Stimulated activated CD4-positive, alpha-beta T cell treated with anti-CD3 and anti-CD28 coated beads, Interleukin-1b, Interleukin-23, amount 100 ng/mL, for 1 hour (primary cell): ENCODE measurements around the gene BST2.
A peak's percentile ranks its signal among the peaks of the same experiment; 100 is the strongest.
"Not testable (repeated sequence)": the region's sequence is repeated elsewhere in the genome, so short reads cannot be mapped to it uniquely, and the experiment has no call there.

Source experiments
- DNase-seq, 2 donors: peaks; one replicate each; pipeline ENCODE4 v3.0.0-alpha.2; 2020; ENCODE audit warnings: low read depth in 2 of 2

The BST2 gene

DNA sequence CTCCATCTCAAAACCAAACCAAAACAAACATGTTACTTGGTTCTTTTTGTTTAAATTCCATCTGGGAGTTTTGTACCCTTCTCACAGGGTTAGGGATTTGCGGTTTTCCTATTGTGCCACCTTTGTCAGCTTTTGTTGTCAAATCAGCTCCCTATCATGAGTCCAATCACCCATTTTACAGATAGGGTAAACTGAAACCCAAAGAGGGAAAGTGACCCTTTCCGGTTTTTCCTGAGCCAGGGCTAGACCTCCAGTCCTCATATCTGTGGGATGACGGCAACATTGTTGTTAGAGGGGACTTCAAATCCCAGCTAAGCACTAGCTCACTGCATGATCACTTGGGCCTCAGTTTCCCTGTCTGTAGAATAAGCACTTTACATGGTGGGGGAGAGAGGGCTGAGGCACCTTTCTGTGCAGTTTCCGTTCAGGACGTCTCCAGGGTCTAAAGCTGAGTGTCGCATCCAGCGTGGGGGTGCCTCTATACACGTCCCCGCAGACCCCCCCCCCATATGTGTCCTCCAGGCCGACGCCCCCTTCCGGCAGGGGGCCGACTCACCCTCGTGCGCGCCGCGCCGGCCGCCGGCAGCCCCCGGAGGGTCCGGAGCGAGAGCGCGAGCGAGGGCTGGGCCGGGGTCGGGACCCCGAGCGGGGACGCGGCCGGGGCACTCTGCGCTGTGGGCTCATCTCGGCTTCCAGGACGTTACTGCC is 15.3 kb downstream of the BST2 start:
- no peak for DNase-seq

DNA sequence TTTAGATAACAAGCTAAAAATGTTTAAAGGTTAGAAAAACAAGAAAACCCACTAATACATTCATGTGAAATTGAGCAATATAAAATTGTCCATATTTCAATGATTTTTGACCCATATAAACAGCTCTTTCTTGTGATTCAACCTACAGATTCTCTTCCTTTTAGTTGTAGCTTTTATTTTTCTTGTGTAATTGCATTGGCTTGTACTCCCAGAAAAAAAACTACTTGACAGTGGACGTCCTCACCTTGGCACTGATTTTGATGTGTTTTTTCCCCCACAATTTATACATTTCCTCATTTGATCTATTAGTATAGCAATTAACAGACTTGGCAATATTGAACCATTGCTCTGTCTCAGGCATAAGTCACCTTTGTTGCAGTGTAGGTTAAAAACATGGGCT is 16.1 kb downstream of the BST2 start:
- no peak for DNase-seq

DNA sequence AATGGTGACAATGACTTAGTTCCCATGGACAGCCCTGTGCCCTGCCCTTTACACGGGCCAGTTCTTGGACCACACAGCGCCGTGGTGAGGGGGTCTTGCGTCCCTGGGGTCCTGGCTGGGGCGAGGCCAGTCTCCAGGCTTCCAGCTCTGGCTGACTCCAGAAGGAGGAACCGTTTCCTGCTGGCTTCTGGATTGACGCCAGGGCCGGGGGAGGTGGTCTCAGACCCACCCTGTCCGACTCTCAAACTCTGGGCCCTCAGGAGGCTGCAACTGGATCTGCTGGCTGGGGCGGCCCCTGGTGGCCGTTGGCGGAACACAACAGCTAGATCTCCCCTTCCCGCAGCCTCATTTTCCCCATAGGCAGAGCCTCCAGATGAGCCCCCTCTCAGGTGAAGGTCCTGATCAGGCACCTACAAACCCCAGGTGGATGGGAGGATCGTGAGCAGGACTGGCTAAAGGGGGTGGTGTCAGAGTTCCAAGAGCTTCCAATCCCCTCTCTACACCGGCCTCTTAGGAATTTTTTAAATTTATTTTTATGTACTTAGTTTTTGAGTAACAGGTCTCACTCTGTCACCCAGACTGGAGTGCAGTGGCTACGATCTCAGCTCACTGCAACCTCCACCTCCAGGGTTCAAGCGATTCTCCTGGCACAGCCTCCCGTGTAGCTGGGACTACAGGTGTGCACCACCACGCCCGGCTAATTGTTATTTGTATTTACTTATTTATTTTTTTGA is 19.4 kb downstream of the BST2 start:
- peak in 1 of 2 donors; percentile 51 for DNase-seq

DNA sequence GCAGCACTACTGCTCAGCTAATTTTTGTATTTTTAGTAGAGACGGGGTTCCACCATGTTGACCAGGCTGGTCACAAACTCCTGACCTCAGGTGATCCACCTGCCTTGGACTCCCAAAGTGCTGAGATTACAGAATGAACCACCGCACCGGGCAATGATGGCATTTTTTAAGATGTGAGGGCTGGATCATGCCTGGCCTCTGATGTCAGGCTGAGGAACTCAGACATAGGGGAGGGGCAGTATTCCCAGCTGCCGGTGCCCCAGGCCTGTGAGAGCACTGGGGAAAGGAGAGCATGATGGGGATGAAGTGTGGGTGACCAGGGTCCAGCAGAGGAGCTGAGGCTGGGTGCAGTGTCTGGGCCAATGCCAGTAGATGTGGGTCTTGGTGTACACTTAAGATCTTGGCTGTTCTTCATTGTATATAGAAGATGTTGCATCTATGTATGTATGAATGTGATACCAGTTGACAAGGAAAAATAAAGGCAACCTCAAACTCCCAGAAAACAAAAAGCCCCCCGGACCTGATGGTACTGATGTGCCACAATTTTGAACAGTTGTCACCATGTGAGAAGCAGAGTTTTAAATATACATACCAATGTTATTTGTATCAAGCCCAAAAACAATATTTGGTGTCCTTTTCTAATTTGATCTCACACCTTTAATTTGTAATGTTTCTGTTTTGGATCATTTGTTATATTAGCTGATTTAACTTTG is 24.8 kb downstream of the BST2 start:
- no peak for DNase-seq

DNA sequence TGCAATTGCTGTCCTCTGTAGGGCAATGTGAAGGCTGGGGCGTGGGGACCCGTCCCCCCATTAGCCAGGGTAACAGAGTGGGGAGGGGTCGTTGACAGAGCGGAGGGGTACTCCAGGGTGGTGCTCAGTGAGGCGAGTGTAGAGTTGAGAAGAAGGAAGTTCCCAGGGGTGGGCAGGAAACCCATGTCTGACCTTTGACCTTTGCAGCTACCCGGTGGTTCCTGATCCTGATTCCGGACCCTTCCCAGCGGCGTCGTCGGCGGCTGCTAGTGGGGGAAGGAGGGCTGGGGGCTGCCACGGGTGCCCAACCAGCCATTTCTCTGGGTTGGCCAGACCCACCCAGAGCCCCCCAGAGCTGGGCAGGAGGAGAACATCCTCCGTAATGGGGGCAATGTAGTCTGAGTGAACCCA is 26.2 kb downstream of the BST2 start:
- DNase-seq, result no peak

DNA sequence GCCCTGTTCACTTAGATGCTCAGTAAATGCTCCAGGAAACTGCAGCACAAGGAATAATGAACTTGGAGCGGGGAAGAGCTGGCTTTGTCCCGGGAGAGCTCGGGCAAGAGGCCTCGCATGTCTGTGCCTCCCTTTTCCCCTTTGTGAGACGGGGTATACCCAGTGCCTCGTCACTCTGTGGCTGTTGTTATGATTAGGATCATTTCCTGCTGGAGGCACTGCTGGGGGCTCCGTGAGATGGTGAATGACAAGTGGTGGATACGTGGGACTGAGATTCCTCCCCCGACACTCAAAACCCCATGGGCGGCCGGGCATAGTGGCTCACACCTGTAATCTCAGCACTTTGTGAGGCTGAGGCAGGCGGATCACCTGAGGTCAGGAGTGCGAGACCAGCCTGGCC is 27.2 kb downstream of the BST2 start:
- DNase-seq, result no peak

DNA sequence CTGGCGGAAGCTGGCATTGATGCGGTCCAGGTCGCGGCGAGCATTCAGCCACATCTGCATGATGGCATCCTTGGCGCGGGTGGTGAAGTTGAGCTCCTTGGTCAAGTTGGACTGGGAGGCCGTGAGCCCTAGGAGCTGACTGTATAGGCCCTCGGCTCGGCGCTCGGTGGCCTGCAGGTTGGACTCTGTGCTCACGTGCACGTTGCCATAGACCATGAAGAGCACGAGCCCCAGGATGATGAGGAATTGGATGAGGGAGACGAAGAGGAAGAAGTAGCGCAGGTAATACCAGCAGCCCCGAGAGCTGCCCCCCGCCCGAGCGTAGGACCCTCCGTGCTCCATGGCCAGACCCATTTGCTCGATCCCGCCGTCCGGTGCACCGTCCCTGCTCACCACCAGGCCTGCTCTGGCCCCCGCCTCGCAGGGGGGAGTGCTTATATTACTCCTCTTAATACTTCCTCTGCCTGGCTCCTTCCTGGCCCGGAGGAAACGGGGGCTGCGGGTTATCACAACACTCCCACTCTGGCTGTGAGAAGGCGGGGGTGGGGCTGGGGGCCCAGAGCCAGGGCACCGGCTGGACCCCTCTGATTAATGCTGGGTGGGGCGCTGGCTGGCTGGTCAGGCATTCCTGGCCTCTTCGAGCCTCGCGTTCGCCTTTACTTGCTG is 28.4 kb downstream of the BST2 start, which contains the start of gene PLVAP:
TSS of gene PLVAP (minus strand) at position 408 of the 666 bp plus-strand sequence. CDS start at position 354, 54 bp downstream.
- DNase-seq, result no peak

DNA sequence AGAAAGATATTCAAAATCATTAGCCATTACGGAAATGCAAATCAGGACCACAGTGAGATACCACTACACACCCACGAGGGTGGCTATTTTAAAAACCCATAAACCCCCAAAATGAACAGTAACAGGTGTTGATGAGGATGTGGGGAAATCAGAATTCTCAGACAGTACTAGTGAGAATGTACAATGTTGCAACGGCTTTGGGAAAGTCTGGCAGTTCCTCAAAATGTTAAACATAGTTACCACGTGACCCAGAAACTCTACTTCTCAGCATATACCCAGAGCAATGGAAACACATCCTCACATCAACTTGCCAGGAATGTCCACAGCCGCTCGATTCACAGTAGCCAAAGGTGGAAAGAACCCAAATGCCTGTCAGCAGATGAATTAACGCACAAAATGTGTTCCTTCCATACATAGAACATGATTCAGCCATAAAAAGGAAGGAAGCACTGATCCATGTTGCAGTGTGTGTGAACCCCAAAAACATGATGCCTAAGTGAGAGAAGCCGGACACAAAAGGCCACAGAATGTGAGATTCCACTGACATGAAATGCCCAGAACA is 35.3 kb downstream of the BST2 start:
- no peak for DNase-seq

DNA sequence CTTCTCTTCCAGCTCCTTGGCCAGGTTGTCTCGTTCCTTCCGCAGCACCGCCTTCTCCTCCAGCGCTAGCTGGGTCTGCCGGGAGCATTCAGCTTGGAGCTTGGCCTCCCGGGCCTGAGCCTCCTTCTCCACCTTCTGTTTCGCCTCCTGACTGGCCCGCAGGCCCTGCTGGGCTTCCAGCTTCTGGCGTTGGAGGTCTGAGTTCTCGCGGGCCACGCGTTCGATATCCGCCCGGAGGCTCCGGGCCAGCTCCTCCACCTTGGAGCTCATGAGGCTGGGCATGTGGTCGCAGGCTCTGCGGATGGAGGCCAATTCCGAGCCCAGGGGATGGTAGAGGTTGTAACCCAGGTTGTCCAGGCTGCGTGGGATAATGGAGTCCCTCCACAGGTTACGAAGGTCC is 40.1 kb downstream of the BST2 start:
- DNase-seq, result no peak

DNA sequence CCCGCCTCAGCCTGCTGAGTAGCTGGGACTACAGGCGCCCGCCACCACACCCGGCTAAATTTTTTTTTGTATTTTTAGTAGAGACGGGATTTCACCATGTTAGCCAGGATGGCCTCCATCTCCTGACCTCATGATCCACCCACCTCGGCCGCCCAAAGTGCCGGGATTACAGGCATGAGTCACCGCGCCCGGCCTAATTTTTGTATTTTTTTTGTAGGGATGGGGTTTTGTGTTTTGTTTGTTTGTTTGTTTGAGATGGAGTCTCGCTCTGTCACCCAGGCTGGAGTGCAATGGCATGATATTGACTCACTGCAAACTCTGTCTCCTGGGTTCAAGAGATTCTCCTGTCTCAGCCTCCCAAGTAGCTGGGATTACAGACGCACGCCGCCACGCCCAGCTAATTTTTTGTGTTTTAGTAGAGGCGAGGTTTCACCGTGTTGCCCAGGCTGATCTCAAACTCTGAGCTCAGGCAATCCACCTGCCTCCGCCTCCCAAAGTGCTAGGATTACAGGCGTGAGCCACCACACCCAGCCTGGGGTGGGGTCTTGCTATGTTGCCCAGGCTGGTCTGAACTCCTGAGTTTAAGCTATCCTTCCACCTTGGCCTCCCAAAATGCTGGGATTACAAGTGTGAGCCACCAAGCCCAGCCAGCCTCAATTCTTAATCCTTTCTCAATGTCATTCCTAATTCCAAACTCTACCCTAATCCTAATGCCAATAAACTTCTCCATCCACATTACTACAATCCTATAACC is 41.4 kb downstream of the BST2 start:
- not testable (repeated sequence) for DNase-seq

DNA sequence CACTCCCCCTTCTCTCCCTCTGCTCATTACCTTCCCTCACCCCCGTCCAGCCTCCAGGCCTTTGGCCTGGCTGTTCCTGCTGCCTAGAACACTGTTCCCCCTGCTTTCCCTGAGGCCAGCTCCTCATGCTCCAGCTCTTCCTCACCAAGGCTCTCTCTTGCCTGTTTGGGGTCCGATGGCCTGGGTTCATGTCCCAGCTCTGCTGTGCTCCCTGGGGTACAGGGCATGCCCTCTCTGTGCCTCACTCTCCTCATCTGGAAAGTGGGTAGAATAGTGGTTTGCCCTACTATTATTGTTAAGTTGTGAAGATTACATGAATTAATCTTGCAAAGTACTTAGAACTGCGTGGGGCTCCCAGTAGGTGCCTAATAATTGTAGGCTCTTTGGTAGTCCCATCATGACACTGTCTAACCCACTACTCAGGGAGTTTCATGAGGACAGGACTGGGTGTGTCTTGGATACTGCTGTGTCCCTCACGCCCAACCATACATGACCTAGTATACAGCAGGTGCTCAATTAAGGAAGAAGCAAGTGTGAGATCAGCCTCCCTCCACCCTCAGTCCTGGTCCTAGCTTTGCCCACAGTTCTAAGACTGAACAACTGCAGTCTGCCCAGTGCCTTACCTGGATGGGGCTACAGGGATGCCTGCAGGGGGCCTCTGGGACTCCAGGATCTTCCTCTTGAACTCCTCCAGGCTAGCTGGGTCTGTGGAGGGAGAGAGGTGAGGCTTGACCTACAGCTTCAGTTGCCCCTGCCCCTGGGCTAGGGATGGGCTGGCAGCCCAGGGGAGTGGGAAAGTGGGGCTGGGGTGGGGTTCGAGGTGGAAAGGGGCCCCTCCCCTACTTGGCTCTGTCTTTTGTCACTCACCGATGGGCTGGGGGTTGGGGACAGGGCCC is 45.3 kb downstream of the BST2 start:
- no peak for DNase-seq

DNA sequence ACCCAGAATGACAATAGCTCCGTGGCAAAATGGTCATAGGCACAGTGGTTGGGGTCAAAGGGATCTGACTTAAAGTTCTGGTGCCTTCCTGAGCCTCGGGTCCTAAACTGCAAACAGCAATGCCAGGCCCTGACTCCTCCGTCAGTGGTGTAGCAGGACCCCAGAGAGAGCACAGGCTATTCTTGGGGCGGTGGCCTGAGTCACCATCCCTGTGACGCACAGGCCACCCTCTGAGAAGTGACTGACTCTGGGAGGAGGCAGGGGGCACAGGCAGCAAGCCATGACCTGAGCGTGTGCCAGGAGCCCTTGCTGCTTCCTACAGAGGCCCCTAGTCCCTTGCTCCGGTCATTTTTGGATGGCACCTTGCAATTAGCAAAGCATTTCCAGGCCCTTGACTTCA is 47.0 kb downstream of the BST2 start:
- no peak for DNase-seq

DNA sequence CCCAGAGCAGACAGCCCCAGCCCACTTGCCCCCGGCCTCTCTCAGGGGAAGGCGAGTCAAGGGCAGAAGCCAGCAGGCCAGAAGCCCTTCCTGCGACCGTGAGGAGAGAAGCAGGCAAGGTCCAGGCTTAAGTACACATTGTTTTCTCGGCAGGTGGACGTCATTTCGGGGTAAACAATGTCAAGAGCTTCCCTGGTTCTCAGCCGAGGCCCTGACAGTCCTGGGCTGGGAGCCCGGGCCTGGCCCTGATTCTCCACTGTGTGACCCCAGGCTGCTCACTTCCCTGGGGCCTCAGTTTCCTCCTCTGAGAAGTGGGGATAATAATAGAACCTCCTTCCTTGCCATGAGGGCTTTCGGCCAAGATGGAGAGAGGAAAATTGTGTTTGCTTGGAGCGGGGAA is 47.7 kb downstream of the BST2 start:
- no peak for DNase-seq

DNA sequence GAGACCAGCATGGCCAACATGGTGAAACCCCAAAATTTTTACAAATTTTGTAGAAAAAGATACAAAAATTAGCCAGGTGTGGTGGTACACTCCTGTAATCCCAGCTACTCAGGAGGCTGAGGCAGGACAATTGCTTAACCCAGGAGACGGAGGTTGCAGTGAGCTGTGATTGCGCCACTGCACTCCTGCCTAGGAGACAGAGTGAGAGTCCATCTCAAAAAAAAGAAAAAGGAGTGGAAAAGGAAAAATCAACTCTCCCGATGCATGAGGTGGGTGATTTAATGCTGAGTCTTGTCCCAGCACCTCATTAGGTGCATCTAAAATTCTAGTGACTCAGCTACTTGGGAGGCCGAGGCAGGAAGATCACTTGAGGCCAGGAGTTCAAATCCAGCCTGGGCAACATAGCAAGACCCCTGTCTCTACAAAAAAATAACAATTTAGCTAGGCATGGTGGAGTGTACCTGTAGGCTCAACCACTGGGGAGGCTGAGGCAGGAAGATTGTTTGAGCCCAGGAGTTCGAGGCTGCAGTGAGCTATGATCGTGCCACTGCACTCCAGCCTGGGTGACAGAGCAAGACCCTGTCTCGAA is 48.3 kb downstream of the BST2 start:
- DNase-seq, result no peak

DNA sequence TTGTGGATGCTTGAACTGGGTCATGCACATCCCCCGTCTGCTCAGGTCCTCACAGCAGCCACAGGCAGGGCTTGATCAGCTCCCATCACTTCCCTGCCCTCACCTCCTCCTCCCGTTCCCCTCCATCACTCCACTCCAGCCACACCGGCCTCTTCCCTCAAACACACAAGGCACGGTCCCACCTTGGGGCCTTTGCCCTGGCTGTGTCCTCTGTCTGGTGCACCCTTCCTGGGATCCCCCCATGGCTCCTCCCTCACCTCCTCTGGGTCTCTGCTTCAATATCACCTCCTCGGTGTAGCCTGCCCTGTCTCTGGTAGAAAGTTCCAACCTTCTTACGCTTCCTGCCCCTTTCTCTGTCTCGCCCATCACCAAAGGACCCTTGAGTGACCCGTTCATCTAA is 52.0 kb downstream of the BST2 start:
- DNase-seq, result no peak
